ENCODE data around the gene IL17RD.
"Not testable (repeated sequence)": the region's sequence is repeated elsewhere in the genome, so short reads cannot be mapped to it uniquely, and the experiment has no call there.

The IL17RD gene

DNA sequence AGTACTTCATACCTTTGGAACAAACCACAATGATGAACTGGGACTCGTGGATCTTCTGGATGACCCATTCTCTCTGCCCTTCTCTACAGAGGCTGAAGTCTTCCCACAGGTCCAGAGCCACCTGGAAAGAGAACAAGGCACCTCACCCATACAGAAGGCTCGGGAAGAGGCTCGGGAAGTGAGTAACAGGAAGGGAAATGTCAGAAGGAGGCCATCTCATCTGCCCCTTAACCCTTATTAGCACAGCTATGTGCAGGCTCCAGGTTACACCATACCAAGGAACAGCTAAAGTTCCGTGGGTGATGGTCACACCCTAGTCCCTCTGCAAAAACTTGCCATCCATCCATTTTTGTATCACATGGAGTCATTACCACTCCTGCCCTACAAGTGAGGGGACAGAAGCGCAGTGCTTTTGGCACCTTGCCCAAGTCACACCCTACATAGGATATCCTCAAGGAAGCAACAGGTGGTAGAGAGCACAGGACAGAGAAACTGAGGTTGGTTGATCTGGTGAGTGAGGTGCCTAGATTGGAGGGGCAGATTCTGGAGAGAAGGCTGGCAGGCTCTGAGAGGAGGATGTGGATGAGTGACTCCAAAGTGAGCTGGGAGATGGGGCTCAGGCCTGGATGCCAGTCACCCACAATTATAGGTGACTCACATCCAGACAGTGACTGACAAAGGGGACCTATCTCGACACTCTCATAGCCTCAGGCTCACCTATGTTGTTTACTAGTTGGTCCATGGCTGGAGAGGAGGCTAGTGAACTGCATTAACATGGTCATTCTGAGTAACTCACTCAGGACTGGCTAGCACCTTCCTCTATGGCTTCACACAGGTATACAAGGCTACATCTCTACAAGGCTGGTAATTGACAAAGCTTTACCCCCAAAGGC is 66.5 kb downstream of the IL17RD start:
- Mint-ChIP-seq H3K27ac (no peak overlapping the region), H3K9me3 (no peaks in the 10 kb centered on the region), H3K4me3 (no peak overlapping the region), H3K36me3 (ENCODE audit: low read depth) (no peaks in the 10 kb centered on the region), H3K27me3 (ENCODE audit: low read depth) (peaks cover 6% of the 10 kb centered on the region), H3K4me1 (ENCODE audit: low read depth) (no peaks in the 10 kb centered on the region)

DNA sequence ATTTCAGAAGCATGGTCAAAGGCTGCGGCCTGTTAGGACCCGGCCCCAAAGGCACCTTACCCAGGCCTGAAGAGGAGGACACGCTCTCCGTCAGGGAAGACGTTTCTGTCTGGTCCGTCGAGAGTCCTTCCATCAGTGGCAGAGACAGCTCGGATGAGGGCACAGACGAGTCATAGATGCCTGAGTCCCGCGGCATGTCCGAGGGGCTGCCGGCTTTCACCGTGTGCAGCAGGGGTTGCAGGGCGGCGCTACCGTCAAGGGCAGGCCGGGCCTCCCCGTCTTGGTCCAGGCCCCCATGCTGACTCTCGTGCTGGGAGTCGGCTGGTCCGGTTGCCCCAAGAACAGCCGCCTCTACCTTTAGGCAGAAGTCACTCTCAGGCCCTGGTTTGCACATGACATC is 67.6 kb downstream of the IL17RD start:
- H3K36me3 Mint-ChIP-seq (ENCODE audit: low read depth), result no peaks in the 10 kb centered on the region
- no peaks in the 10 kb centered on the region for H3K4me1 Mint-ChIP-seq (ENCODE audit: low read depth)
- H3K27me3 Mint-ChIP-seq (ENCODE audit: low read depth), result peaks cover 6% of the 10 kb centered on the region
- H3K9me3 Mint-ChIP-seq, result no peaks in the 10 kb centered on the region
- no peak overlapping the region for H3K4me3 Mint-ChIP-seq
- no peak overlapping the region for H3K27ac Mint-ChIP-seq

- Mint-ChIP-seq H3K4me3 (no peak overlapping the region), H3K27me3 (ENCODE audit: low read depth) (peaks cover 11% of the 10 kb centered on the region), H3K9me3 (no peaks in the 10 kb centered on the region), H3K4me1 (ENCODE audit: low read depth) (no peaks in the 10 kb centered on the region), H3K36me3 (ENCODE audit: low read depth) (no peaks in the 10 kb centered on the region), H3K27ac (no peak overlapping the region)
Measured at GRCh38 chr3:57095363-57095762, 69.8 kb downstream of the IL17RD start.

DNA sequence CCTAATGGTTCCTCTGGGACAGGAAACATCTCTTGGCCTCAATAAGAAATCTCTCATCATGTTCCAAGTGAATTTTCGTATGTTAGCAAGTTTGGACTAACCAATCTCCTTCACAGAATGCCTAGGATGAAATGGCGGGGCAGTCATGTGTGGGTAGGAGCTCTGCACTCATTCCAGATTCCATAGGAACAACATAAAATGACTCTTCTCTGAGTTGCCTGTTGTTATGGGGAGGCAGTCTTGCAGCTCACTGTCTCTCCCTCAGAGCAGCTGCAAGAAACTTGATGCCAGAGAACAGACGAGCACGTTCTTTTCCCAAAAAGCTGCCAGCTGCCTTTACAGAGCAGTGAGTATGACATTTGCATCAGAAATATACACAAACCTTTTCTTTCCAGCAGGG is 70.6 kb downstream of the IL17RD start:
- H3K36me3 Mint-ChIP-seq (ENCODE audit: low read depth), result no peaks in the 10 kb centered on the region
- no peaks in the 10 kb centered on the region for H3K9me3 Mint-ChIP-seq
- no peaks in the 10 kb centered on the region for H3K4me1 Mint-ChIP-seq (ENCODE audit: low read depth)
- no peak overlapping the region for H3K27ac Mint-ChIP-seq
- peaks cover 11% of the 10 kb centered on the region for H3K27me3 Mint-ChIP-seq (ENCODE audit: low read depth)
- H3K4me3 Mint-ChIP-seq, result no peak overlapping the region

GRCh38 chr3:57093971-57094535 is 71.1 kb downstream of the IL17RD start:
- Mint-ChIP-seq H3K36me3 (ENCODE audit: low read depth) (no peaks in the 10 kb centered on the region), H3K4me1 (ENCODE audit: low read depth) (no peaks in the 10 kb centered on the region), H3K27me3 (ENCODE audit: low read depth) (peaks cover 11% of the 10 kb centered on the region), H3K4me3 (no peak overlapping the region), H3K27ac (no peak overlapping the region), H3K9me3 (no peaks in the 10 kb centered on the region)

DNA sequence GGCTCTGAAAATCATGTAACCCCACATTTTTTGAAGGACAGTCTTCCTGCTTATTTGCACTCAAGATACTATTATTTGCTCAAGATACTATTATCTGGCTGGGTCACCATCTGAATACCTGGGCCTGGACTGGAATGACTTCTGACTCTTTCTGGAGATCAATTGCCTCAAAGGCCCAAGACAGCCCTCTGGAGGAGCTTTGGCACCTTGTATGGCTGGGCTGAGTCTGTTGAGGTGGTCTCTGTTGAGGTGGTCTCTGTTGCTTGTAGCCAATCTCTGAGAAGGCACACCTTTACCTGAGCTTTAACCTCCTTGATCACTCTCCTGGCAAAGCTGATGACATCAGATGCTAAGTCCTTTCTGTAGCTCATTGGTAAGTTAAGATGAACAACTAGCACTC is 71.7 kb downstream of the IL17RD start:
- no peaks in the 10 kb centered on the region for H3K36me3 Mint-ChIP-seq (ENCODE audit: low read depth)
- H3K27me3 Mint-ChIP-seq (ENCODE audit: low read depth), result peaks cover 11% of the 10 kb centered on the region
- H3K9me3 Mint-ChIP-seq, result no peaks in the 10 kb centered on the region
- H3K4me1 Mint-ChIP-seq (ENCODE audit: low read depth), result no peaks in the 10 kb centered on the region
- H3K4me3 Mint-ChIP-seq, result no peak overlapping the region
- H3K27ac Mint-ChIP-seq, result no peak overlapping the region

DNA sequence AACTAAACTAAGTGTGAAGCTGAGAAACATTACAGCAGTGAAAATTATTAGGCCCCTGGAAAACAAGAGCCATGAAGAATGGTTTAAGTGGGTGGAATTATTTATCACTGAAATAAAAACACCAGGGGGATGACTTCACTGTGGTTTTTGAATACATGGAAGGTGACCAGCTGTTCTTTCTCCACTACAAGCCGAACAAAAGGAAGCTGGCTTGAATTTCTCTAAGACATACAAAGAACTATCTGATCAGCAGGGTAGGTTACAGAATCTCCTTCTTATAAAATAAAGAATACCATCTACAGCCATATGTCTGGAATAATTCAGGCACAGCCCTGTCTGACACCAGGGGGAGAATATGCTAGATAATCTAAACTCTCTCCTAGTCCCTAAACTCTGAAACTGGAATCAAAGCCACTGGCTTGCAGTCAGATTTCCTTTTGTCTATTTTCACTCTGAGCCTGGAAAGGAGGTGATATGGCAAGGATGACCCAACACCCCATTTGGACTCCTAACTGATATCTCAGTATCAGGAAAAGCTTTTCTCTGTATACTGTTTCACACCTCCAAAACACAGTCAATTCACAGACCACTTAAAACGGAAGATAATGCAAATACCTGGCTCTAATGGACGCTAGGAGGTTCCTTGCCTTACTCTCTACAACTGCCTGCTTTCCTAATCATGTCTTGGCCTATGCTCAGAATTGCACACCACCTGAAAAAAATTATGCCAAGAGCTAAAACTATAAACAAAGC is 73.5 kb downstream of the IL17RD start:
- Mint-ChIP-seq H3K4me3 (no peak overlapping the region), H3K36me3 (ENCODE audit: low read depth) (no peaks in the 10 kb centered on the region), H3K27ac (no peak overlapping the region)

DNA sequence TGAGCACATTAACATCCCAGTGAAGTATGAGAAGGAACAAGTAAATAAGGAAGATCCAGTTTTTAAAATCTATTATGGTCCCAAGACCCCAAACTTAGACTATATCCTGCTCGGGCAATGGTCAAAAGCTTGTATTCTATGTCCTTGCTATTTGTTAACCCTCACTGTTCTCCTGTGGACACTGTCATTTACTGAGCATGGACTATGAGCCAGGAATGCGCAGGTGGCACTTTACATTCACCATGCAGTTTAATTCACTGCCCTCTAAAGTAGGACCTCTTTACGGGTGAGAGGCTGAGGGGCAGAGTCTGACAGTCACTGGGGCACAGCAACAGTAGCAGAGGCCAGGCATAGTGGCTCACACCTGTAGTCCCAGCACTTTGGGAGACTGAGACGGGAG is 76.1 kb downstream of the IL17RD start:
- Mint-ChIP-seq H3K27ac (no peak overlapping the region), H3K27me3 (ENCODE audit: low read depth) (peaks cover 12% of the 10 kb centered on the region), H3K4me3 (no peak overlapping the region), H3K9me3 (no peaks in the 10 kb centered on the region), H3K36me3 (ENCODE audit: low read depth) (no peaks in the 10 kb centered on the region), H3K4me1 (ENCODE audit: low read depth) (no peaks in the 10 kb centered on the region)

More for the DNA sequence above, 73.5 kb downstream of the IL17RD start:
- Mint-ChIP-seq H3K9me3 (no peaks in the 10 kb centered on the region), H3K4me1 (ENCODE audit: low read depth) (no peaks in the 10 kb centered on the region), H3K27me3 (ENCODE audit: low read depth) (peaks cover 18% of the 10 kb centered on the region)

GRCh38 chr3:57088503-57088902 is 76.7 kb downstream of the IL17RD start:
- Mint-ChIP-seq H3K27me3 (ENCODE audit: low read depth) (peaks cover 12% of the 10 kb centered on the region), H3K9me3 (no peaks in the 10 kb centered on the region), H3K4me3 (no peak overlapping the region), H3K27ac (no peak overlapping the region), H3K36me3 (ENCODE audit: low read depth) (no peaks in the 10 kb centered on the region), H3K4me1 (ENCODE audit: low read depth) (peaks cover 1% of the 10 kb centered on the region)

GRCh38 chr3:57087361-57088092 is 77.6 kb downstream of the IL17RD start:
- Mint-ChIP-seq H3K4me1 (ENCODE audit: low read depth) (peaks cover 1% of the 10 kb centered on the region), H3K27ac (no peak overlapping the region), H3K27me3 (ENCODE audit: low read depth) (peaks cover 12% of the 10 kb centered on the region), H3K36me3 (ENCODE audit: low read depth) (no peaks in the 10 kb centered on the region), H3K4me3 (no peak overlapping the region), H3K9me3 (no peaks in the 10 kb centered on the region)

DNA sequence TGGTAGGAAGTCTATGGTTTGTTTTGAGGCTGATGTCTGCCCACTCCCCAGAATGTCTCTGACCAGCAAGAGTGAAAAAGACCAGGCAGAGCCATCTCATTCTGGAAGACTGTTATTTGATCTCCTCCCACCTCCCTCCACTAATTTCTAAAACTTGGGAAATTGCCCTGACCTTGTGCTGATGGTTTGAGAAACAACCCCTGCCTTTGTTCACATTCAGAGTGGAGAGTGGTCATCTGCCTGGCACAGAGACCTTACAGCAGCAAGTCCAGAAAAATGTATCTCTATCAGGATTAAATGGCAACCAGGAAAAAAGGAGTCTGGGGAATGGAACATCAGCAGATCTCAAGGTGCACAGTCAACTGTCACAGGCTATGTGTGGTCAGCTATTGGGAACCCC is 79.0 kb downstream of the IL17RD start:
- Mint-ChIP-seq H3K27me3 (ENCODE audit: low read depth) (peaks cover 14% of the 10 kb centered on the region), H3K36me3 (ENCODE audit: low read depth) (no peaks in the 10 kb centered on the region), H3K9me3 (no peaks in the 10 kb centered on the region), H3K4me3 (no peak overlapping the region), H3K4me1 (ENCODE audit: low read depth) (peaks cover 1% of the 10 kb centered on the region), H3K27ac (no peak overlapping the region)

DNA sequence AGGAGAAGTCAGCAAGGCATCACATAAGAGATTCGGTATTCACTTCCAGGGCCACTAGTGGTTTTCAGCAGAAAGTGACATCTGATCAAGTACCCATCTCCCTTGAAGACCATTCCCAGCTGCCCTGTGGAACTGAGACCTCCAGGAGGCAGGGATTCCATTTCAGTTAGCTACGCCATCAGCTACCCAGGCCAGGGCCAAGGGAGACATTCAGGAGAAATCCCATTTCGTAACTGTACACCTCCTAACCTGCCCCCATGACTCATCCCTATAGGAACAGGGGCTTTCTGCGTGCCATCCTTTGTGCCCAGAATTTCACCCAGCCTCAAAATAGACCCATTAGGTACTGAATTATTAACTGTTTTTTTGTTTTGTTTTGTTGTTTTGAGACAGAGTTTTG is 79.9 kb downstream of the IL17RD start:
- H3K4me1 Mint-ChIP-seq (ENCODE audit: low read depth), result peaks cover 1% of the 10 kb centered on the region
- no peaks in the 10 kb centered on the region for H3K9me3 Mint-ChIP-seq
- H3K36me3 Mint-ChIP-seq (ENCODE audit: low read depth), result no peaks in the 10 kb centered on the region
- H3K27me3 Mint-ChIP-seq (ENCODE audit: low read depth), result peaks cover 18% of the 10 kb centered on the region
- H3K27ac Mint-ChIP-seq, result no peak overlapping the region
- H3K4me3 Mint-ChIP-seq, result no peak overlapping the region

DNA sequence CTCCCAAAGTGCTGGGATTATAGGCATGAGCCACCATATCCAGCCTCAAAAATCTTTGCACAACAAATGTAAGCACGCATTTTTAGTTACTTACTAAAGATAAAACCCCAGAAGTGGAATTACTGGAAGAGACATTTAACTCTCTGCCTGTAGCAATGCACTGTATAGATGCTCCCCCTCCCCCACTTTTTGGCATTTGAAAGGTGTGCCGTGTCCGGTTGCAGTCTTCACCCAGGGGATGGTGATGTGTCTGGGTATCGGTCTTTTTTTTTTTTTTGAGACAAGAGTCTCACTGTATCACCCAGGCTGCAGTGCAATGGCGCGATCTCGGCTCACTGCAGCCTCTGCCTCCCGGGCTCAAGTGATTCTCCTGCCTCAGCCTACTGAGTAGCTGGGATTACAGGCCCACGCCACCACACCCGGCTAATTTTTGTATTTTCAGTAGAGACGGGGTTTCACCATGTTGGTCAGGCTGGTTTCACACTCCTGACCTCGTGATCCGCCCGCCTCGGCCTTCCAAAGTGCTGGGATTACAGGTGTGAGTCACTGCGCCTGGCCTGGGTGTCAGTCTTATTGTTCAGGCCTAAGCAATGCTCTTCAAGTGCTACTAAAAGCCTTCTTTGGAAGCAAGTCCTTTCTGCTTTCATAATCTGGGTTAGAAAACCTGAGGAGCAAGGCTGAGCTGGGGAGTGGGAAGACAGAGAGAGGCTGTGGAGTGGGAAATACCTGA is 81.7 kb downstream of the IL17RD start:
- not testable (repeated sequence) for H3K4me1 Mint-ChIP-seq (ENCODE audit: low read depth); H3K36me3 Mint-ChIP-seq (ENCODE audit: low read depth); H3K9me3 Mint-ChIP-seq; H3K27ac Mint-ChIP-seq; H3K4me3 Mint-ChIP-seq
- H3K27me3 Mint-ChIP-seq (ENCODE audit: low read depth), result peaks cover 24% of the 10 kb centered on the region

- H3K9me3 Mint-ChIP-seq, result no peaks in the 10 kb centered on the region
- no peak overlapping the region for H3K4me3 Mint-ChIP-seq
- peaks cover 8% of the 10 kb centered on the region for H3K4me1 Mint-ChIP-seq (ENCODE audit: low read depth)
- H3K36me3 Mint-ChIP-seq (ENCODE audit: low read depth), result no peaks in the 10 kb centered on the region
- peaks cover 34% of the 10 kb centered on the region for H3K27me3 Mint-ChIP-seq (ENCODE audit: low read depth)
- H3K27ac Mint-ChIP-seq, result no peak overlapping the region
Measured at GRCh38 chr3:57082481-57082880, 82.7 kb downstream of the IL17RD start.
